ENCODE data around the gene TSHZ2.

- TF ChIP-seq CTCF (IDR thresholded peaks at IDR 0.05) (no peak), EP300 (IDR thresholded peaks at IDR 0.05; ENCODE audit: low read depth) (no peak)
These were observed 265.3 kb downstream of the TSHZ2 start for GRCh38 chr20:53237461-53237860.
